Tibial artery (tissue), 4 donors: ENCODE data around the gene PIGP.

Source experiments
- DNase-seq, 2 donors: peaks; one replicate each; pipeline ENCODE4 v3.0.0-alpha.2; 2019
- H3K27ac ChIP-seq, 2 donors: fragments of 200-600 bp; sonication (generic) in 1 of 2; 1 replicate in 1 of 2; 2 replicates in 1 of 2; pipeline ENCODE4 v1.5.1; 2018 to 2019; ENCODE audit warnings: mild to moderate bottlenecking in 1 of 2
- H3K27me3 ChIP-seq, 2 donors: fragments of 200-600 bp; sonication (generic) in 1 of 2; one replicate each; pipeline versions ENCODE4 v1.5.1 to v1.6.0; 2016 to 2019
- H3K36me3 ChIP-seq, 3 donors: fragments of 200-600 bp; sonication (generic) in 2 of 3; one replicate each; pipeline ENCODE4 v1.5.1; 2016 to 2019; ENCODE audit warnings: mild to moderate bottlenecking in 2 of 3
- H3K4me1 ChIP-seq, 4 donors: fragments of 200-600 bp; sonication (generic) in 2 of 4; 1 replicate in 3 of 4; 2 replicates in 1 of 4; pipeline ENCODE4 v1.5.1; 2016 to 2019
- H3K4me3 ChIP-seq, 2 donors: fragments of 200-600 bp; sonication (generic) in 1 of 2; 1 replicate in 1 of 2; 2 replicates in 1 of 2; pipeline ENCODE4 v1.5.1; 2018 to 2019; ENCODE audit warnings: mild to moderate bottlenecking in 2 of 2
- H3K9me3 ChIP-seq, 3 donors: fragments of 200-600 bp; sonication (generic) in 1 of 3; one replicate each; pipeline ENCODE4 v1.5.1; 2016 to 2019
- intact Hi-C: fragments of 100-400 bp; cut with DNase I; formaldehyde crosslinking; loops from one replicate; pipeline ENCODE4 v1.15.0; 2023; ENCODE audit warnings: low total_unique reads
- TF ChIP-seq, protein P1 (sequence below), 2 experiments: fragments of 200-600 bp in 1 of 2; fragments of 450-650 bp in 1 of 2; IDR thresholded peaks; one replicate each; pipeline ENCODE4 v1.5.1; 2017 to 2019; ENCODE audit warnings: antibody characterized with exemption in 2 of 2, mild to moderate bottlenecking in 1 of 2, moderate library complexity in 1 of 2

PIGP gene

DNA sequence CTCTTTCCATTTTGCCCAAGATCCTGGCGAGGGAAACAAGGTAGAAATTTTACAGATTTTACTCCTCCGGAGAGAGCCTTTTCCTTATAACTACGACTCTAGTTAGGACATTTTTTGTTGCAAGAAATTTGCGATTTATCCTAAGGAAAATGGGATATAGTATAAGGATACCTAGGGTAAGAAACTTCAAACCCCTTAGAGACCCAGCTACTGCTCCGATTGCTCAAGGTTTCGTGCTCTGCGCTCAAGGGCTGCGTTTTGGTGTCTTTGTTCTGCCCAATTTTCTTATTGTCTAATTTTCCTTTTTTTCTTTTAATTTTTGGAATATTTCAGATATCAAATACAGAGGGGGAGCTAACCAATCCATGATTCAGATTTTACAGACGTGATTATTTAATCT lies 1.7 kb upstream of the PIGP start:
- H3K4me1 ChIP-seq, result peaks cover 0 to 24% (median 14%) of the 10 kb centered on the region in 4 donors

DNA sequence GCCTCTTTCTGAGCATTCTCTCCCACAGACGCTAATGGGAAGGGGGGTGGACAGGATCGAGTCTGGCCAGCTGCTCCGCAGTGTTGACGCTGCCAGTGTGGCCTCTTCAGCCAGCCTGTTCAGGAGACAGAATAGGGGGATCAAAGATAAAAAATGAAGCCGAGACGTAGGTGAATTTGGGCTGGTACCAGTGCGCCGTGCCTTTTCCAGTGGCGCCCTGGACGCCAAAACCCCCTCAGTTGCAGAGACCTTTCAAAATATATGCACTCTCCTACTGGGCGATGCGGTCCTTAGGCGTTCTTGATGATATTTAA lies 1.3 kb upstream of the PIGP start:
- intact Hi-C loops, result loop anchor here (5.0 to 10.0 kb wide), 2 partner anchors 79 to 193 kb away; partner anchors contain the start of gene VPS26C
- Histone ChIP-seq H3K36me3 (peaks cover 0 to under 1% (median 0%) of the 10 kb centered on the region in 3 donors), H3K4me3 (peak overlapping the region; percentile 69 to 71), H3K9me3 (no peaks in the 10 kb centered on the region), H3K27me3 (no peaks in the 10 kb centered on the region), H3K4me1 (peaks cover 0 to 24% (median 14%) of the 10 kb centered on the region in 4 donors), H3K27ac (peak overlapping the region; percentile 97 to 99)
- TF ChIP-seq, protein P1, sequence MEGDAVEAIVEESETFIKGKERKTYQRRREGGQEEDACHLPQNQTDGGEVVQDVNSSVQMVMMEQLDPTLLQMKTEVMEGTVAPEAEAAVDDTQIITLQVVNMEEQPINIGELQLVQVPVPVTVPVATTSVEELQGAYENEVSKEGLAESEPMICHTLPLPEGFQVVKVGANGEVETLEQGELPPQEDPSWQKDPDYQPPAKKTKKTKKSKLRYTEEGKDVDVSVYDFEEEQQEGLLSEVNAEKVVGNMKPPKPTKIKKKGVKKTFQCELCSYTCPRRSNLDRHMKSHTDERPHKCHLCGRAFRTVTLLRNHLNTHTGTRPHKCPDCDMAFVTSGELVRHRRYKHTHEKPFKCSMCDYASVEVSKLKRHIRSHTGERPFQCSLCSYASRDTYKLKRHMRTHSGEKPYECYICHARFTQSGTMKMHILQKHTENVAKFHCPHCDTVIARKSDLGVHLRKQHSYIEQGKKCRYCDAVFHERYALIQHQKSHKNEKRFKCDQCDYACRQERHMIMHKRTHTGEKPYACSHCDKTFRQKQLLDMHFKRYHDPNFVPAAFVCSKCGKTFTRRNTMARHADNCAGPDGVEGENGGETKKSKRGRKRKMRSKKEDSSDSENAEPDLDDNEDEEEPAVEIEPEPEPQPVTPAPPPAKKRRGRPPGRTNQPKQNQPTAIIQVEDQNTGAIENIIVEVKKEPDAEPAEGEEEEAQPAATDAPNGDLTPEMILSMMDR (IDR thresholded peaks at IDR 0.05), result no peak
- no peak for DNase-seq

More for the DNA sequence above, 1.7 kb upstream of the PIGP start:
- Histone ChIP-seq H3K9me3 (no peaks in the 10 kb centered on the region), H3K27me3 (no peaks in the 10 kb centered on the region), H3K4me3 (peak overlapping the region; percentile 69 to 71), H3K27ac (peak overlapping the region; percentile 97 to 99), H3K36me3 (no peaks in the 10 kb centered on the region)
- DNase-seq, result no peak
- TF ChIP-seq, protein P1 (IDR thresholded peaks at IDR 0.05), result no peak
- intact Hi-C loops, result loop anchor here (5.0 to 10.0 kb wide), 2 partner anchors 80 to 193 kb away; partner anchors contain the start of gene VPS26C

DNA sequence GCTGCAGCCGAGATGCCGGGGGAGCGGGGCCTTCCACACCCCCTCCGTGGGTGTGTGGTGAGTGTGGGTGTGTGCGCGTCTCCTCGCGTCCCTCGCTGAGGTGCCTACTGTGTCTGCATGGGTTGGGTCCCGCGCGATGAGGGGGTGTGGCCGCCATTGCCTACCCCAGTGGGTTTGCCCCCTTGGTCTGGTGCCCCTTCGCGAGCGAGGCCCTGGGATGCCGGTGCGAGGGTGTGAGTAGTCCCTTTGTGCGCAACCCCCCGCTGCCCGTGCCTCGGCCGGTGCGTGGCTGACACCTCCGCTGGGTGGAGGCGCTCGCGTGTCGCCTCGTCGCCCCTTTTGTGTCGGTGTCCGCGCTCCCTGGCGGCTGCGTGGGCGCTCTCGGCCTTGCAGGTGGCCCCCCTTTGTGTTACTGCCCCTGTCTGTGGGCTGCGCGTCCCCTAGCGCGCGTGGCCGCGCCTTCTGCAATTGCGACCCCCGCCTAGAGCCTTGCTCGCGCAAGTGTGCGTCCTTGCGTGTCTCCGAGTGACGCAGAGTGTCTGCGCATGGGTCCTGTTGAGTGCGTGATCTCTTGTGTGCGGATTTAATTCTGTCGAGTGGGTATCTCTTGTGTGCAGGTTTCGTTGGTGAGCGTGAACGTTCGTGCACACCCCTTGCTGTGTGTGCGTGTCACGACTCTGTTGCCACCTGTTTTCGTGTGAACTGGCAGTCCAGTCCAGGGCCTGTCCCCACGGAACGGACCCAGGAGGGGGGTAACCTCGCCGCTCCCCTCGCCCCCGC lies 736 bp upstream of the PIGP start:
- Histone ChIP-seq H3K36me3 (peaks cover 0 to 6% (median 4%) of the 10 kb centered on the region in 3 donors), H3K27ac (peak overlapping the region; percentile 97 to 99), H3K4me1 (peaks cover 0 to 24% (median 14%) of the 10 kb centered on the region in 4 donors), H3K27me3 (no peaks in the 10 kb centered on the region), H3K4me3 (peak overlapping the region; percentile 69 to 71), H3K9me3 (no peaks in the 10 kb centered on the region)
- intact Hi-C loops, result loop anchor here (5.0 to 10.0 kb wide), 2 partner anchors 79 to 194 kb away; partner anchors contain the start of gene VPS26C
- peak in 1 of 2 donors; percentile 83 for DNase-seq
- TF ChIP-seq, protein P1 (IDR thresholded peaks at IDR 0.05), result no peak

DNA sequence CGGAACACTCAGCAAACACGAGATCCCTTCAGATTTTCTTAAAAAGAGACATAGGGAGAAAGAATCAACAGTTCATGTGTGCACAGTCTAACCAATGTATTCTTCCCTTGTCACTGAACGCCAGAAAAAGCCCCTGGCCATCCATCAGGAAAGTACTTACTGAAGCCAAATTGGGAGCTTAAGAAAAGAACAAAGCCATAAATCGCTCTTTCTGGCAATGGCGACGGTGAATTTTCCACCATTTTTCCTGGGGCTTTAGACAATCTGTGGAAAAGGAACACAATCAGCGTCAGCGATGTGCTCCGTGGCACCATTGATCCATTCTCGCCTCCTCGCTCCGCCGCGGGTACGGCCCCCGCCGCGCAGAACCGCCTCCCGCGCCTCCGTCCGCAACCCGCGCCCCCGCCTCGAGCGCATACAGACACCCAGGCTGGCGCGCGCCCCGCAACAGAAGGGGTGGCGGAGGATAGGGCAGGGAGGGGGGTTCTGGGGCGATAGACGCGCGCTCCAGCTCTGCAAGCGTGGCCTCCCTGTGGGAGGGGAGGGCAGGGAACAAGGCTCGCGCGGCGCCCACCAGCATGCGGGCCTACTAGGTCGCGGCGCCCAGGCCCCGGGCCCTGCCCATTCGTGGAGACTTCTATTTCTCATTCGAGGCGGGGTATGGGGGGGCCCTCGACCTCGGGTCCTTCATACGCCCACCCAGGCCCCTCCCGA lies 440 bp downstream of the PIGP start:
- Histone ChIP-seq H3K27me3 (no peaks in the 10 kb centered on the region), H3K36me3 (peaks cover 6 to 11% (median 7%) of the 10 kb centered on the region in 3 donors), H3K9me3 (no peaks in the 10 kb centered on the region), H3K4me1 (peaks cover 0 to 24% (median 14%) of the 10 kb centered on the region in 4 donors), H3K4me3 (peak overlapping the region; percentile 69 to 71), H3K27ac (peak overlapping the region; percentile 97 to 99)
- intact Hi-C loops, result loop anchor here (5.0 to 10.0 kb wide), 2 partner anchors 78 to 195 kb away; partner anchors contain the start of gene VPS26C
- DNase-seq, result peak in 1 of 2 donors; percentile 82
- TF ChIP-seq, protein P1 (IDR thresholded peaks at IDR 0.05), result no peak

DNA sequence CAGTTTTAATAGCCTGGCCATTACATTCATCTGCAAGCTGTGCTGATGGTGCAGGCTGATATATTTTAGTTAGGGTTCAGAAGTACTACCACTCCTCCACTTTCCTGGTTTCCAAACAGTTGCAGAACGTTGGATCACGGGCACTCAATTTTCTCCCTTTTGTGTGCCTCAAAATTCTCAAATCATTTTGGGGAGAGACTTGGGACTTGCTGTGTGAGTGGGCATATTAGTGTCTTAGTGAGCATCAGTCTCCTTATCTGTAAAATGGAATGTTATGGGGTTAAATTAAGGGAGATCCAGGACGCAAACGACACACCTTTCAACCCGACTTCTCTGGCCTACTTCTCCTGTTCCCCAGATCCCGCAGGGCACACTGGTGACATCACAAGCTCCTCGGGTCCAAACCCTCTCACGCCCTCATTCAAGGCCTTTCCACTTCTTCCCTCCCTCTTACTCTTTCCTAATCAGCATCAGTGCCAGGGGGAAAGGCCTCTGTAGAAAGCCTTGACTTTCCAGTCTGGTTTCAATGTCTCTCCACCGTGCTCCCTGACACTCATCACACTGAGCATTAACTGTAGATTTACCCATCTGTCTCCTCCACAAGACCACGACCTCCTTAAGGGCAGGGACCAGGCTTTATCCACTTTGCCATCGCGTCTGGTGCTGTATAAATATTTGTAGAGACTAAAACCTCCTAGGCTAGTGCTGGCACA lies 1.2 kb downstream of the PIGP start:
- Histone ChIP-seq H3K27ac (peak overlapping the region; percentile 97 to 99), H3K27me3 (no peaks in the 10 kb centered on the region), H3K9me3 (no peaks in the 10 kb centered on the region), H3K4me1 (peaks cover 0 to 24% (median 14%) of the 10 kb centered on the region in 4 donors), H3K4me3 (peak overlapping the region; percentile 69 to 71), H3K36me3 (peaks cover 7 to 18% (median 12%) of the 10 kb centered on the region in 3 donors)
- TF ChIP-seq, protein P1 (IDR thresholded peaks at IDR 0.05), result no peak
- intact Hi-C loops, result loop anchor here (5.0 to 10.0 kb wide), 2 partner anchors 77 to 196 kb away; partner anchors contain the start of gene VPS26C
- peak; percentile 82 to 89 for DNase-seq
